NCI-H1436 (cell line): ENCODE data around the gene MS4A2.
"Not testable (repeated sequence)": the region's sequence is repeated elsewhere in the genome, so short reads cannot be mapped to it uniquely, and the experiment has no call there.

Experiments used
- DNase-seq: peaks from one replicate; lab custom pipeline; 2025; lab: John Stamatoyannopoulos, UW

MS4A2 gene

GRCh38 chr11:60101368-60101767 is 12.9 kb downstream of the MS4A2 start:
- DNase-seq, result not testable (repeated sequence)

GRCh38 chr11:60104471-60105115 is 16.1 kb downstream of the MS4A2 start:
- DNase-seq, result not testable (repeated sequence)

GRCh38 chr11:60108631-60109030 is 20.2 kb downstream of the MS4A2 start:
- not testable (repeated sequence) for DNase-seq

- no peak for DNase-seq
Measured at GRCh38 chr11:60111793-60112192, 23.3 kb downstream of the MS4A2 start.

GRCh38 chr11:60116996-60117790 is 28.7 kb downstream of the MS4A2 start:
- DNase-seq, result no peak

- no peak for DNase-seq
Measured at GRCh38 chr11:60118338-60118737, 29.9 kb downstream of the MS4A2 start.

GRCh38 chr11:60119710-60120109 is 31.2 kb downstream of the MS4A2 start:
- DNase-seq, result no peak

GRCh38 chr11:60121264-60121663 is 32.8 kb downstream of the MS4A2 start:
- DNase-seq, result no peak

GRCh38 chr11:60122414-60123036 is 34.1 kb downstream of the MS4A2 start:
- no peak for DNase-seq

- DNase-seq, result no peak
Measured at GRCh38 chr11:60124802-60125432, 36.5 kb downstream of the MS4A2 start.

- no peak for DNase-seq
Measured at GRCh38 chr11:60125956-60126585, 37.6 kb downstream of the MS4A2 start.

- DNase-seq, result no peak
Measured at GRCh38 chr11:60127311-60127811, 38.9 kb downstream of the MS4A2 start.

GRCh38 chr11:60128376-60128775 is 39.9 kb downstream of the MS4A2 start:
- DNase-seq, result no peak

GRCh38 chr11:60128866-60129265 is 40.4 kb downstream of the MS4A2 start:
- not testable (repeated sequence) for DNase-seq

- DNase-seq, result no peak
Measured at GRCh38 chr11:60129853-60130252, 41.4 kb downstream of the MS4A2 start.

- no peak for DNase-seq
Measured at GRCh38 chr11:60130496-60130895, 42.0 kb downstream of the MS4A2 start.

GRCh38 chr11:60131912-60132311 is 43.4 kb downstream of the MS4A2 start:
- DNase-seq, result no peak

- no peak for DNase-seq
Measured at GRCh38 chr11:60133917-60134316, 45.5 kb downstream of the MS4A2 start.

GRCh38 chr11:60143768-60144167 is 55.3 kb downstream of the MS4A2 start:
- no peak for DNase-seq

- DNase-seq, result no peak
Measured at GRCh38 chr11:60145677-60146076, 57.2 kb downstream of the MS4A2 start.
